Neutrophil (primary cell): ENCODE data around the gene GID4.

Experiments
- H3K27ac ChIP-seq: fragments of 200-600 bp; sonication (generic); 2 replicates; pipeline ENCODE4 v1.5.1; 2016; ENCODE audit warnings: mild to moderate bottlenecking, moderate library complexity
- H3K27me3 ChIP-seq: fragments of 200-600 bp; sonication (generic); 2 replicates; pipeline ENCODE4 v1.6.0; 2016; ENCODE audit warnings: mild to moderate bottlenecking
- H3K36me3 ChIP-seq: fragments of 200-600 bp; sonication (generic); 2 replicates; pipeline ENCODE4 v1.5.1; 2017
- H3K4me1 ChIP-seq, 2 experiments: fragments of 200-600 bp in 1 of 2; sonication (generic) in 1 of 2; 1 replicate in 1 of 2; 2 replicates in 1 of 2; pipeline versions ENCODE4 v1.5.1 to v1.6.1; 2013 to 2016; ENCODE audit warnings: low read depth in 1 of 2, low read length in 1 of 2, mild to moderate bottlenecking in 1 of 2, moderate library complexity in 1 of 2; ENCODE audit not compliant: control insufficient read depth in 1 of 2, insufficient read depth in 1 of 2
- H3K4me3 ChIP-seq, 2 experiments: fragments of 200-600 bp in 1 of 2; sonication (generic) in 1 of 2; 1 replicate in 1 of 2; 2 replicates in 1 of 2; pipeline ENCODE4 v1.5.1; 2013 to 2016; ENCODE audit warnings: low read depth in 1 of 2, low read length in 1 of 2, mild to moderate bottlenecking in 1 of 2, moderate library complexity in 1 of 2
- H3K9me3 ChIP-seq: fragments of 200-600 bp; sonication (generic); 2 replicates; pipeline ENCODE4 v1.5.1; 2016
- TF ChIP-seq, protein P1 (sequence below): fragments of 200-600 bp; sonication (generic); IDR thresholded peaks from 2 replicates; pipeline ENCODE4 v1.5.1; 2016; ENCODE audit warnings: antibody characterized with exemption

The GID4 gene

DNA sequence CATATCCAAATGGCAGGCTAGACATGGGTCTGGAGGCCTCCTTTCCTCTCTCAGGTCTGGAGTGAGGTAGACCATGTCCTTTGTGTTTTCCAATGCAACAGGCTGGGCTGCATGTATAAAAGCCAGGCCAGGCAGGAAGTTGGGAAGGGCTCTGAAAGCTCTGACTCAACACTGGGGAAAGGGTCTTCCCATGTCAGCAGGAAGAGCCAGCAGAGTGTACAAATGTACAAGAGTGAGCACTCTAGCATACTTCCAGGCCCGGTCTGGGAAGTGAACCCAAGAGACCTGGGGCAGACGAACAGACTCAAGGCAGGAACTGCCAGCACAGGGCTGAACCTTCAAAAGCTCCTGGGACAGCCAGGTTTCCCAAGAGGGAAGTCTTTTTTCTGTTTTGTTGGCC, 7.3 kb upstream of the GID4 start:
- H3K4me3 ChIP-seq, result no peak overlapping the region
- peaks cover 12% of the 10 kb centered on the region for H3K36me3 ChIP-seq
- H3K27ac ChIP-seq, result no peak overlapping the region
- H3K9me3 ChIP-seq, result no peaks in the 10 kb centered on the region
- peaks cover 4 to 11% of the 10 kb centered on the region in 2 experiments for H3K4me1 ChIP-seq
- TF ChIP-seq, protein P1, sequence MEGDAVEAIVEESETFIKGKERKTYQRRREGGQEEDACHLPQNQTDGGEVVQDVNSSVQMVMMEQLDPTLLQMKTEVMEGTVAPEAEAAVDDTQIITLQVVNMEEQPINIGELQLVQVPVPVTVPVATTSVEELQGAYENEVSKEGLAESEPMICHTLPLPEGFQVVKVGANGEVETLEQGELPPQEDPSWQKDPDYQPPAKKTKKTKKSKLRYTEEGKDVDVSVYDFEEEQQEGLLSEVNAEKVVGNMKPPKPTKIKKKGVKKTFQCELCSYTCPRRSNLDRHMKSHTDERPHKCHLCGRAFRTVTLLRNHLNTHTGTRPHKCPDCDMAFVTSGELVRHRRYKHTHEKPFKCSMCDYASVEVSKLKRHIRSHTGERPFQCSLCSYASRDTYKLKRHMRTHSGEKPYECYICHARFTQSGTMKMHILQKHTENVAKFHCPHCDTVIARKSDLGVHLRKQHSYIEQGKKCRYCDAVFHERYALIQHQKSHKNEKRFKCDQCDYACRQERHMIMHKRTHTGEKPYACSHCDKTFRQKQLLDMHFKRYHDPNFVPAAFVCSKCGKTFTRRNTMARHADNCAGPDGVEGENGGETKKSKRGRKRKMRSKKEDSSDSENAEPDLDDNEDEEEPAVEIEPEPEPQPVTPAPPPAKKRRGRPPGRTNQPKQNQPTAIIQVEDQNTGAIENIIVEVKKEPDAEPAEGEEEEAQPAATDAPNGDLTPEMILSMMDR, result no peak
- no peaks in the 10 kb centered on the region for H3K27me3 ChIP-seq

DNA sequence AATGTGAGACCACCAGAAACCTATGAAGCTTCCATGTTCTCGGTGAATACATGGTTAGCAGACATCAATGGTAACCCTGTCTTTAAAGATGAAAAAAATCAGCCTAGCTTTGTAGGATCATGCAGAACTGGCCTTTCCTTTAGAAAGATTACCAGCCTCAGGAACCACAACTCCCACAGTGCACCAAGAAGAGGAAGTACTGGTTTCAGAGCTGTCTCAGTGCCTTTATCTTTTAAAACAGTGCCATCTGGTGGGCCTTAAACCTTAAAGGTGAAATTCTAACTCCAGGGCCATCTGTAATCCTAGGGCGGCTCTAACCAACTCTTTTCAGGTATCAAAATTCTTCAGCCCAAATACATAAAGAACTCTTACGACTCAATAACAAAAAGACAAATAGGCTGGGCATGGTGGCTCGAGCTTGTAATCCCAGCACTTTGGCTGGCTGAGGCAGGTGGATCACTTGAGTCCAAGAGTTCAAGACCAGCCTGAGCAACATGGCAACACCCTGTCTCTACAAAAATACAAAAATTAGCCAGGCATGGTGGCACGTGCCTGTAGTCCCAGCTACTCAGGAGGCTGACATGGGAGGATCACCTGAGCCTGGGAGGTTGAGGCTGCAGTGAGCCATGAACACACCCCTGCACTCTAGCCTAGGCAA, 5.6 kb upstream of the GID4 start:
- H3K36me3 ChIP-seq, result no peaks in the 10 kb centered on the region
- H3K9me3 ChIP-seq, result no peaks in the 10 kb centered on the region
- TF ChIP-seq, protein P1, result peak; percentile 77
- H3K27ac ChIP-seq, result peak overlapping the region; percentile 41
- H3K4me1 ChIP-seq, result peaks cover 20 to 27% of the 10 kb centered on the region in 2 experiments
- H3K4me3 ChIP-seq, result no peak overlapping the region
- H3K27me3 ChIP-seq, result no peaks in the 10 kb centered on the region

DNA sequence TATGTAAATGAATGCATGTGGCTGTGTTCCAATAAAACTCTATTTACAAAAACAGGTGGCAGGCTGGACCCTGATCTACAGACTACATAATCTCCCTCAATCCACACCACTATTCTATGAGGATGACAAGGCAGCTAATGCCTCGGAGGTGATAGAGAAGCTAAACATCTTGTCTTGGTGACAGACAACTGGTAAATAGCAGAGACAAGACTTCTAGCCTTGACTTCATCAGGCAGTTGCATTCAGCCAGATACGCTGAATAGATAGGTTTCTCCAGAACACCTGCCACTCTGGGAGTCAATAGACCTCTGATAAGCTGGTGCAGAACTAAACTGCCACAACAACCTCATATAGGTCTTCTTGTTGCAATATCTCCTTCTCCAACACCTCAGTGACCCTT, 3.5 kb upstream of the GID4 start:
- no peaks in the 10 kb centered on the region for H3K9me3 ChIP-seq

DNA sequence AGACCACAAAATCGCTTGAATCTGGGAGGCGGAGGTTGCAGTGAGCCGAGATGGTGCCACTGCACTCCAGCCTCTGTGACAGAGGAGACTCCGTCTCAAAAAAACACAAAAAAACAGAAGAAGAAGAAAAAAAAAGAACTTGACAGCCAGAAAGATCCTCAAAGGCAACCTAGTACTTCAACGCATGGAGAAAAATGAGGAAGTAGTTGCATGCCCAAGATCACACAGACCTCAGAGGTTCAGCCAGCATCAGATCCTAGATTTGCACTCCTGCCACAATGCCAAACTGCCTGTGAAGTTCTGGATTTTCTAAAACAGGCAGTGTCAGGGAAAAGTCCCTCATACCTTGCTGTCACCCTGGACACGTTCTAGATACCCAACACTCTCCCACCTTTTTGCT, 1.7 kb upstream of the GID4 start:
- Histone ChIP-seq H3K4me1 (peaks cover 33 to 41% of the 10 kb centered on the region in 2 experiments), H3K27ac (peak overlapping the region; percentile 77), H3K4me3 (peak overlapping the region in 1 of 2 experiments; percentile 95), H3K36me3 (no peaks in the 10 kb centered on the region), H3K9me3 (no peaks in the 10 kb centered on the region), H3K27me3 (no peaks in the 10 kb centered on the region)
- TF ChIP-seq, protein P1, result no peak

More for the DNA sequence above, 3.5 kb upstream of the GID4 start:
- Histone ChIP-seq H3K36me3 (no peaks in the 10 kb centered on the region), H3K27me3 (no peaks in the 10 kb centered on the region), H3K4me1 (peaks cover 33 to 40% of the 10 kb centered on the region in 2 experiments), H3K27ac (no peak overlapping the region), H3K4me3 (no peak overlapping the region)
- TF ChIP-seq, protein P1, result no peak

GRCh38 chr17:18038149-18038850, 908 bp upstream of the GID4 start:
- Histone ChIP-seq H3K27ac (peak overlapping the region; percentile 77), H3K36me3 (no peaks in the 10 kb centered on the region), H3K27me3 (no peaks in the 10 kb centered on the region), H3K4me3 (peak overlapping the region; percentile 78 to 95), H3K9me3 (no peaks in the 10 kb centered on the region), H3K4me1 (peaks cover 33 to 38% of the 10 kb centered on the region in 2 experiments)
- TF ChIP-seq, protein P1, result no peak
